Coronary artery (tissue), 2 donors: ENCODE data around the gene CYTIP.
"Not testable (repeated sequence)": the region's sequence is repeated elsewhere in the genome, so short reads cannot be mapped to it uniquely, and the experiment has no call there.

Source experiments
- DNase-seq: peaks from one replicate; pipeline ENCODE4 v3.0.0-alpha.2; 2017; ENCODE audit warnings: low spot score
- H3K27ac ChIP-seq, 2 donors: fragments of 200-600 bp; sonication (generic); one replicate each; pipeline ENCODE4 v1.5.1; 2016 to 2019
- H3K4me3 ChIP-seq: fragments of 200-600 bp; sonication (generic); 2 replicates; pipeline ENCODE4 v1.5.1; 2016; ENCODE audit warnings: mild to moderate bottlenecking, moderate library complexity
- TF ChIP-seq, protein P1 (sequence below): fragments of 200-600 bp; sonication (generic); IDR thresholded peaks from one replicate; pipeline ENCODE4 v1.5.1; 2019; ENCODE audit warnings: antibody characterized with exemption

The CYTIP gene

DNA sequence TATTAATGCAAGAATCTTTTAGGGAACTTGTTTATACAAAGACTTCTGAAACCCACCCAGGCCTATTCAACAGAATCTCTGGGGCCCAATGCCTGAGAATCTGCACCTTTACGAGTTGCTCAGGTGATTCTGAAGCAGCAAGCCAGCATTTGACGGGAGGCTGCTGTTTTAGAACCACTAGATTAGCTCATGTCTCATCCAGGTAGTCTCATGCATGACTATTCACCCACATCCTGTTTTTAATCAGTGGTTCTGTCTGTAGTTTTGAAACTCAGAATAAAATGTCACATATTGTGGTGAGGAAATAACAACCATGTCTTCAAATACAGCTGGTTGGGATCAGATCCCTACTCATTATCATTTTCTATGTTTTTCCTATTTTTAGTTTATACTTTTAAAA, 39.5 kb downstream of the CYTIP start:
- TF ChIP-seq, protein P1, sequence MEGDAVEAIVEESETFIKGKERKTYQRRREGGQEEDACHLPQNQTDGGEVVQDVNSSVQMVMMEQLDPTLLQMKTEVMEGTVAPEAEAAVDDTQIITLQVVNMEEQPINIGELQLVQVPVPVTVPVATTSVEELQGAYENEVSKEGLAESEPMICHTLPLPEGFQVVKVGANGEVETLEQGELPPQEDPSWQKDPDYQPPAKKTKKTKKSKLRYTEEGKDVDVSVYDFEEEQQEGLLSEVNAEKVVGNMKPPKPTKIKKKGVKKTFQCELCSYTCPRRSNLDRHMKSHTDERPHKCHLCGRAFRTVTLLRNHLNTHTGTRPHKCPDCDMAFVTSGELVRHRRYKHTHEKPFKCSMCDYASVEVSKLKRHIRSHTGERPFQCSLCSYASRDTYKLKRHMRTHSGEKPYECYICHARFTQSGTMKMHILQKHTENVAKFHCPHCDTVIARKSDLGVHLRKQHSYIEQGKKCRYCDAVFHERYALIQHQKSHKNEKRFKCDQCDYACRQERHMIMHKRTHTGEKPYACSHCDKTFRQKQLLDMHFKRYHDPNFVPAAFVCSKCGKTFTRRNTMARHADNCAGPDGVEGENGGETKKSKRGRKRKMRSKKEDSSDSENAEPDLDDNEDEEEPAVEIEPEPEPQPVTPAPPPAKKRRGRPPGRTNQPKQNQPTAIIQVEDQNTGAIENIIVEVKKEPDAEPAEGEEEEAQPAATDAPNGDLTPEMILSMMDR = no peak
- no peak for DNase-seq
- Histone ChIP-seq H3K27ac (no peak overlapping the region), H3K4me3 (no peak overlapping the region)

DNA sequence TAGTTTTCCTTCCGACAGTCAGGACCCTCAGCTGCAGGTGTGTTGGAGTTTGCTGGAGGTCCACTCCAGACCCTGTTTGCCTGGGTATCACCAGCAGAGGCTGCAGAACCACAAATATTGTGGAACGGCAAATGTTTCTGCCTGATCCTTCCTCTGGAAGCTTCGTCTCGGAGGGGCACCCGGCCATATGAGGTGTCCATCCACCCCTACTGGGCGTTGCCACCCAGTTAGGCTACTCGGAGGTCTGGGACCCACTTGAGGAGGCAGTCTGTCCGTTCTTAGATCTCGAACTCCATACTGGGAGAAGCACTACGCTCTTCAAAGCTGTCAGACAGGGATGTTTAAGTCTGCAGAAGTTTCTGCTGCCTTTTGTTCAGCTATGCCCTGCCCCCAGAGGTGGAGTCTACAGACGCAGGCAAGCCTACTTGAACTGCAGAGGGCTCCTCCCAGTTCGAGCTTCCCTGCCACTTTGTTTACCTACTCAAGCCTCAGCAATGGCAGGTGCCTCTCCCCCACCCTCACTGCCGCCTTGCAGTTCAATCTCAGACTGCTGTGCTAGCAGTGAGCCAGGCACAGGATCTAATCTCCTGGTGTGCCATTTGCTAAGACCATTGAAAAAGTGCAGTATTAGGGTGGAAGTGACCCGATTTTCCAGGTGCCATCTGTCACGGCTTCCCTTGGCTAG, 40.9 kb downstream of the CYTIP start:
- H3K27ac ChIP-seq, H3K4me3 ChIP-seq, DNase-seq: not testable (repeated sequence)

DNA sequence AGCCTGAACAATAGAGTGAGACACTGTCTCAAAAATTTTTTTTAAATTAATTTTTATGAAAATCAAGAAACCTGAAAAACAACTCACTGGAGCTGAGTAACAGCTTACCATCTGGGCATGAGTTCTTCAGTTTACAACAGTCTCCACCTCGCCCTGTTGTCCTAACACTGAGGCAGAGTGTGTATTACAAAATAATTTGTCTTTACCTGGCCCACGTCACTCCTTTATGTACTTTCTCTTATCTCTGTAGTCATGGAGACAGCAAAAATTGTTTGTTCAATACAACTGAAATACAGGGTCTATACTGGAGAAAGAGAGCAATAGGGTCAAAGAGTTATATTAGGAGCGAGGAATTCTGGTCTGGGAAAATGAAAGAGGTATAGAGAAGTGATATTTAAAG, 48.1 kb downstream of the CYTIP start:
- DNase-seq = no peak
- TF ChIP-seq, protein P1 = no peak
- H3K4me3 ChIP-seq = no peak overlapping the region
- H3K27ac ChIP-seq = no peak overlapping the region

DNA sequence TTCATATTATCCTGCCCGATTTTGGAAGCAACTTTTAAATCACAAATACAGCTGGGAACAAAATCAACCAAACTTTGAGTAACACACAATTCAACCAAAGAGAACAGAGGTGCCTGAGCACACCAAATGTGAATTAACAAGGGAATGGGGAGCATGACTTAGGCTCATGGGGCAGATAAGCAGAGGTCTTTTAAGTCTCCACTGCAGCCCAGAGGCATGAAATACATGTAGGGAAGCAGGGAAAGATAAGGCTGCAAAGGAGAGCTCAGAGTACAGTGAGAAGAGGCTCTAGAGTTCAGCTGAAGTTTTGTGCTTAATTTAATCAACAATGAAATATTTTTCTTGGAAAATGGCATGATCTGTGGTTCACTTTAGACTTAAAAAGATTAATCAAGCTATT, 49.0 kb downstream of the CYTIP start:
- H3K27ac ChIP-seq = no peak overlapping the region
- no peak for DNase-seq
- TF ChIP-seq, protein P1 = no peak
- H3K4me3 ChIP-seq = no peak overlapping the region

DNA sequence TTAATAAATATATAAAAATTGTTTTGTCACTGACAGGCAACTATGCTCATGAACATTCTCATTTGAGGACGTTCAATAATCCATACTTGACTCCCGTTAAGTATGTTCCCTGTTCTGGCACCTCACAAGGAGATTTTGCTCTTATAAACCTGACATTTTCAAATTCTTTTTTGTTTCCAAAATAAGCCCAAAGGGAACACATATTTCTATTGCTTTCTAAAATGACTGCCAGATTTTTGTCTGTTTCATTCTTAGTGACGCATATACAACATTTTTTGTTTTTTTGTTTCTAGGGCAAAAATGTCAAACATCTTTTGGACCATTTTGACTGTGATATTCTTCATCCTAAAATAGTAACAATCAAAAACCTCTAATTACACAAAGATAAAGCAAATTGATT, 50.5 kb downstream of the CYTIP start:
- no peak overlapping the region for H3K27ac ChIP-seq
- H3K4me3 ChIP-seq = no peak overlapping the region
- TF ChIP-seq, protein P1 = no peak
- no peak for DNase-seq

DNA sequence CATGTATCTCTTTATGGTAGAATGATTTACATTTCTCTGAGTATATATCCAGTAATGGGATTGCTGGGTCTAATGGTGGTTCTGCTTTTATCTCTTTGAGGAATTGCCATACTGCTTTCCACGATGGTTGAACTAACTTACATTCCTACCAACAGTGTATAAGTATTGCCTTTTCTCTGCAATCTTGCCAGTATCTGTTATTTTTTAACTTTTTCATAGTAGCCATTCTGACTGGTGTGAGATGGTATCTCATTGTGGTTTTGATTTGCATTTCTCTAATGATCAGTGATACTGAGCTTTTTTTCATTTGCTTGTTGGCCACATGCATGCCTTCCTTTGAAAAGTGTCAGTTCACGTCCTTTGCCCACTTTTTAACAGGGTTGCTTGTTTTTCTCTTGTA, 55.1 kb downstream of the CYTIP start:
- H3K4me3 ChIP-seq = no peak overlapping the region
- TF ChIP-seq, protein P1 = no peak
- no peak for DNase-seq
- H3K27ac ChIP-seq = no peak overlapping the region

DNA sequence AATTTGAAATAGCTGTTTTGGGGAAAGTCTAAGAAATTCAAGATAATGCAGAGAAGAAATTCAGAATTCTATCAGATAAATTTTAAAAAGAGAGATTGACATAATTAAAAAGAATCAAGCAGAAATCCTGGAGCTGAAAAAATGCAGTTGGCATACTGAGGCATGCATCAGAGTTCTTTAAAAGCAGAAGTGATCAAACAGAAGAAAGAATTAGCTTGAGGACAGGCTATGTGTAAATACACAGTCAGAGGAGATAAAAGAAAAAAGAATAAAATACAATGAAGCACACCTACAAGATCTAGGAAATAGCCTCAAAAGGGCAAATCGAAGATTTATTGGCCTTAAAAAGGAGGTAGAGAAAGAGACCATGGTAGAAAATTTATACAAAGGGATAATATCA, 57.1 kb downstream of the CYTIP start:
- no peak overlapping the region for H3K4me3 ChIP-seq
- TF ChIP-seq, protein P1 = no peak
- DNase-seq = no peak
- no peak overlapping the region for H3K27ac ChIP-seq
